GM13977 (cell line): ENCODE data around the gene CDC27.

Experiments
- DNase-seq: peaks from one replicate; pipeline ENCODE4 v3.0.0; 2012; ENCODE audit warnings: low spot score
- CTCF ChIP-seq: IDR thresholded peaks from 2 replicates; pipeline ENCODE4 v1.5.1; 2012; ENCODE audit warnings: mild to moderate bottlenecking, control low read depth; ENCODE audit not compliant: insufficient read depth; ENCODE audit errors: extremely low read depth, missing control alignments
- in situ Hi-C: fragments of 300-500 bp; cut with MboI; formaldehyde crosslinking; loops from one replicate; pipeline ENCODE4 v1.12.0; 2022; ENCODE audit warnings: low sequenced_read_pairs, low pct_unique_long_range_greater_than_20kb, mixed read lengths, inconsistent platforms; ENCODE audit not compliant: unreplicated experiment

CDC27 gene

GRCh38 chr17:47197821-47198220 is 8.7 kb upstream of the CDC27 start:
- TF ChIP-seq CTCF = no peak
- in situ Hi-C loops = no loop called here
- DNase-seq = no peak

- in situ Hi-C loops = no loop called here
- no peak for DNase-seq
- no peak for TF ChIP-seq CTCF
These were observed 4.9 kb upstream of the CDC27 start for GRCh38 chr17:47193931-47194511.

DNA sequence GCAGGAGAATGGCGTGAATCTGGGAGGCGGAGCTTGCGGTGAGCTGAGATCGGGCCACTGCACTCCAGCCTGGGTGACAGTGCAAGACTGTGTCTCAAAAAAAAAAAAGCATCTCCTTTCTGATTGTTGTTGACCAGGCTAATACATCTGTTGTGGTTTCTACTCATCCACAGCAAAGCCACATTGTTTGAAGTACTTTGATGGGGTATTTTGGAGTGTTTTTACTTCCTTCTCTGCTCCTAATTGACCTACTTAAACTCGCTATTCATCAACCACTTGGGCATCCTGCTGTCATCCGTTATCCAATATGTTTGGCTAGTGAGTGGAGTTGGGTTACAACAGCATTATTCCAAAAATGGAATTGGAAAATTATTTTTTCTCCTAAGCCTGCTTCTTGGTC is 3.5 kb upstream of the CDC27 start:
- DNase-seq = no peak
- in situ Hi-C loops = no loop called here
- no peak for TF ChIP-seq CTCF

- TF ChIP-seq CTCF = no peak
- in situ Hi-C loops = no loop called here
- DNase-seq = no peak
These were observed 1.7 kb upstream of the CDC27 start for GRCh38 chr17:47190770-47191169.

DNA sequence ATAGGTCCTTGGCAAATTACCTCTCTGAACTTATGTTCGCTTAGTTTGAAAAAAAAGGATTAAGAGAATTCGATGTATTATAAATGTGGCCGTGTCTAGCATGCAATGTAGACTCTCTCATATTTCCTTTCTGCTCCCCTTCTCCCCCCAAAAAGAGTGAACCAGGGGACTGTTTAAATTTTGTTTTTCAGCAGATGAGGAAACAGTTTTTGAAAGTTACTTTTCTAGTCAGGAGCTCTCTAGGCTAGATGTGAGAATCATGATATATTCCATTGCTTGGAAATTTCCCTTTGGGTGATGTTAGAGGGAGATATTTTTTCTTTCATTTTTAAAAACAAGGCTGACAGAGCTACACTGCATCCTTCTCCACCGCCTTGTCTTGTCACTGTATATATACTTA is 1.1 kb upstream of the CDC27 start:
- DNase-seq = no peak
- no peak for TF ChIP-seq CTCF
- in situ Hi-C loops = no loop called here

DNA sequence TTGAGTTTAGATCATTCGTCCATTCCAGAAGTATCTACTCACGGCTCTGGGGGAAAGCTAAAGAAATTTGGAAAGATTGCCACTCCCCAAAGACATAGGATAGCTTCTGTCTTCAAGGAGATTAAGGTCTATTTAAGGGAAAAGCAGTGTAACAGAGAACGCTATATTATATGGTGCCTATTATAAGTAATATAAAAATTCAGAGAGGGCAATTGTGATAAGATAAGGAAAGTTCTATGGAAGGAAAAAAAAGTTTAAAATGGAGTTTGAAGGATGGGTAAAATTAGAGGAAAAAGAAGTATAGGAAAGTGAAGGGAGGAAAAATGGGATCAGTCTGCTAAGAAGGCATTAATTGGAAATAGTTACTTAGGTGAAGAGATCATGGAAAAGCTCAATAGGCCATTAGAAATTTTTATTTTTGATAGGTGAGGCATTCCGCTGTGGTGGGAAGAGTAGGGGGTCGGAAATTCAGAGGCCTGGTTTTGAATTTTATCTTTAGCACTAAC is 690 bp upstream of the CDC27 start:
- in situ Hi-C loops = no loop called here
- DNase-seq = no peak
- TF ChIP-seq CTCF = no peak
